SK-N-SH (cell line): Measurements from ENCODE around the gene SREK1. TPM values are rescaled to one million over a fixed set of nuclear protein-coding genes. Genes with fewer than 3 reads are reported as not detected.

Source experiments
- CTCF ChIA-PET: fragments of 300-600, 350-600 bp; formaldehyde crosslinking; extraction: SDS; loops from one replicate; lab custom pipeline; 2021; lab: Yijun Ruan, JAX
- POLR2A ChIA-PET: fragments of 350-600 bp; sonication (Branson Sonifier 250); formaldehyde crosslinking; extraction: SDS; loops from one replicate; lab custom pipeline; 2020; ENCODE audit warnings: antibody characterized with exemption, inconsistent platforms; lab: Yijun Ruan, JAX
- DNase-seq: peaks from one replicate; pipeline ENCODE4 v3.0.0; 2012
- H2AFZ ChIP-seq: fragments of 200-600 bp; sonication (generic); 2 replicates; pipeline ENCODE4 v1.8.1; 2016; ENCODE audit warnings: antibody characterized with exemption, mild to moderate bottlenecking, low read depth
- H3F3A ChIP-seq: fragments of 200-600 bp; sonication (generic); replicated peaks from 2 replicates; pipeline ENCODE3; 2016; ENCODE audit warnings: antibody characterized with exemption, mild to moderate bottlenecking; ENCODE audit not compliant: insufficient read depth
- H3K27ac ChIP-seq, 2 experiments: fragments of 200-500 bp in 1 of 2; fragments of 200-600 bp in 1 of 2; sonication (Bioruptor generic) in 1 of 2; sonication (generic), shearing (Covaris generic) in 1 of 2; 2 replicates each; pipeline versions ENCODE4 v1.5.1 to v1.6.1; 2014 to 2016; ENCODE audit warnings: low read depth in 2 of 2, inconsistent platforms in 1 of 2, low read length in 1 of 2, mild to moderate bottlenecking in 1 of 2, mixed read lengths in 1 of 2
- H3K27me3 ChIP-seq: fragments of 200-600 bp; sonication (generic), shearing (Covaris generic); 2 replicates; pipeline ENCODE4 v1.6.1; 2016; ENCODE audit warnings: mixed run types; ENCODE audit not compliant: insufficient read depth
- H3K36me3 ChIP-seq, 2 experiments: fragments of 200-500 bp in 1 of 2; fragments of 200-600 bp in 1 of 2; sonication (Bioruptor generic) in 1 of 2; sonication (generic) in 1 of 2; replicated peaks in 1 of 2; 2 replicates each; pipeline versions ENCODE3 to v1.5.1; 2014 to 2016; ENCODE audit warnings: low read length in 1 of 2, mild to moderate bottlenecking in 1 of 2; ENCODE audit not compliant: insufficient read depth in 2 of 2, control insufficient read depth in 1 of 2
- H3K4me1 ChIP-seq, 2 experiments: fragments of 200-500 bp in 1 of 2; fragments of 200-600 bp in 1 of 2; sonication (Bioruptor generic) in 1 of 2; sonication (generic), shearing (Covaris generic) in 1 of 2; 2 replicates each; pipeline versions ENCODE4 v1.5.1 to v1.6.1; 2014 to 2016; ENCODE audit warnings: low read depth in 1 of 2, low read length in 1 of 2, mixed run types in 1 of 2; ENCODE audit not compliant: insufficient read depth in 2 of 2, control insufficient read depth in 1 of 2
- H3K4me2 ChIP-seq: fragments of 200-600 bp; sonication (generic), shearing (Covaris generic); 2 replicates; pipeline ENCODE4 v1.6.1; 2017; ENCODE audit warnings: mixed run types
- H3K4me3 ChIP-seq, 2 experiments: fragments of 200-500 bp in 1 of 2; fragments of 200-600 bp in 1 of 2; sonication (Bioruptor generic) in 1 of 2; sonication (generic), shearing (Covaris generic) in 1 of 2; 2 replicates each; pipeline versions ENCODE4 v1.5.1 to v1.8.1; 2014 to 2016; ENCODE audit warnings: low read depth in 2 of 2, inconsistent platforms in 1 of 2, low read length in 1 of 2, mild to moderate bottlenecking in 1 of 2, mixed read lengths in 1 of 2, moderate library complexity in 1 of 2
- H3K79me2 ChIP-seq: fragments of 200-600 bp; sonication (generic); 2 replicates; pipeline ENCODE4 v1.8.1; 2017; ENCODE audit warnings: mild to moderate bottlenecking; ENCODE audit not compliant: insufficient read depth
- H3K9ac ChIP-seq: fragments of 200-600 bp; sonication (generic); 2 replicates; pipeline ENCODE4 v1.6.1; 2017; ENCODE audit warnings: mixed run types
- H3K9me2 ChIP-seq: fragments of 200-600 bp; sonication (generic); 2 replicates; pipeline ENCODE4 v1.6.1; 2017; ENCODE audit warnings: mixed run types
- H3K9me3 ChIP-seq: fragments of 200-600 bp; sonication (generic); 2 replicates; pipeline ENCODE4 v1.6.1; 2017; ENCODE audit warnings: mixed run types, mild to moderate bottlenecking, moderate library complexity
- H4K20me1 ChIP-seq: fragments of 200-600 bp; sonication (generic); 2 replicates; pipeline ENCODE4 v1.6.1; 2017; ENCODE audit warnings: mild to moderate bottlenecking, mixed run types; ENCODE audit not compliant: insufficient read depth
- EZH2phosphoT487 ChIP-seq: fragments of 200-600 bp; sonication (generic); IDR thresholded peaks from 2 replicates; pipeline ENCODE4 v1.6.1; 2017; ENCODE audit warnings: low read depth, mixed run types, mild to moderate bottlenecking, antibody characterized with exemption, moderate library complexity, borderline replicate concordance
- MEF2A ChIP-seq: IDR thresholded peaks from 2 replicates; pipeline ENCODE4 v1.4.0; 2012; ENCODE audit warnings: low read depth, borderline replicate concordance
- POLR2AphosphoS5 ChIP-seq: IDR thresholded peaks from 2 replicates; pipeline ENCODE4 v1.6.1; 2012; ENCODE audit warnings: low read depth, low read length
- RAD21 ChIP-seq: IDR thresholded peaks from 2 replicates; pipeline ENCODE4 v1.6.1; 2012; ENCODE audit warnings: mild to moderate bottlenecking, low read length
- RFX5 ChIP-seq: IDR thresholded peaks from 2 replicates; pipeline ENCODE4 v1.6.1; 2012; ENCODE audit warnings: mild to moderate bottlenecking, improper control_type of control experiment, low read length
- TAF1 ChIP-seq: IDR thresholded peaks from 2 replicates; pipeline ENCODE4 v1.6.1; 2012; ENCODE audit warnings: low read depth, mild to moderate bottlenecking, low read length, moderate library complexity, borderline replicate concordance
- TCF12 ChIP-seq: IDR thresholded peaks from 2 replicates; pipeline ENCODE4 v1.4.0; 2012
- TEAD4 ChIP-seq: IDR thresholded peaks from 2 replicates; pipeline ENCODE4 v1.4.0; 2012; ENCODE audit warnings: mild to moderate bottlenecking, borderline replicate concordance; ENCODE audit not compliant: insufficient read depth
- WGBS: methylation state at CpG from one replicate; pipeline ENCODE4 v1.1.6; 2017; ENCODE audit warnings: low lambda C conversion rate; 5-methylcytosine and 5-hydroxymethylcytosine counted together
- polyA plus RNA-seq, 3 experiments: library from polyadenylated mRNA; depleted of rRNA; stranded (reverse); fragments of >200 nt; gene quantifications; 2 replicates each; pipeline ENCODE4 v1.2.3, GENCODE V29; 2012
- TF ChIP-seq, protein P1 (sequence below): IDR thresholded peaks from 2 replicates; pipeline ENCODE4 v1.4.0; 2012; ENCODE audit warnings: low read depth
- TF ChIP-seq, protein P2 (sequence below): IDR thresholded peaks from 2 replicates; pipeline ENCODE4 v1.4.0; 2012; ENCODE audit warnings: low read depth, borderline replicate concordance

SREK1 gene
- polyA plus RNA-seq, 1 of the 3 experiments (the other 2 are of a cell fraction): 17.5 TPM

GRCh38 chr5:66179297-66180051 is 35.4 kb downstream of the SREK1 start:
- ChIA-PET POLR2A (no interaction called here), CTCF (interaction anchor here (0.9 to 2.1 kb wide), 3 partner anchors 13 to 127 kb away, joined by 3 to 8 read pairs (median 3); no protein-coding TSS in a partner anchor)
- H2AFZ ChIP-seq: no peak overlapping the region
- no peak overlapping the region for H3K4me3 ChIP-seq
- H3K79me2 ChIP-seq: peaks cover 18% of the 10 kb centered on the region
- no peaks in the 10 kb centered on the region for H3K27me3 ChIP-seq
- WGBS: 98% methylated on average over 1 of the region's 1 CpG
- TF ChIP-seq, protein P1, sequence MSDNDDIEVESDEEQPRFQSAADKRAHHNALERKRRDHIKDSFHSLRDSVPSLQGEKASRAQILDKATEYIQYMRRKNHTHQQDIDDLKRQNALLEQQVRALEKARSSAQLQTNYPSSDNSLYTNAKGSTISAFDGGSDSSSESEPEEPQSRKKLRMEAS: no peak
- TF ChIP-seq, protein P2, sequence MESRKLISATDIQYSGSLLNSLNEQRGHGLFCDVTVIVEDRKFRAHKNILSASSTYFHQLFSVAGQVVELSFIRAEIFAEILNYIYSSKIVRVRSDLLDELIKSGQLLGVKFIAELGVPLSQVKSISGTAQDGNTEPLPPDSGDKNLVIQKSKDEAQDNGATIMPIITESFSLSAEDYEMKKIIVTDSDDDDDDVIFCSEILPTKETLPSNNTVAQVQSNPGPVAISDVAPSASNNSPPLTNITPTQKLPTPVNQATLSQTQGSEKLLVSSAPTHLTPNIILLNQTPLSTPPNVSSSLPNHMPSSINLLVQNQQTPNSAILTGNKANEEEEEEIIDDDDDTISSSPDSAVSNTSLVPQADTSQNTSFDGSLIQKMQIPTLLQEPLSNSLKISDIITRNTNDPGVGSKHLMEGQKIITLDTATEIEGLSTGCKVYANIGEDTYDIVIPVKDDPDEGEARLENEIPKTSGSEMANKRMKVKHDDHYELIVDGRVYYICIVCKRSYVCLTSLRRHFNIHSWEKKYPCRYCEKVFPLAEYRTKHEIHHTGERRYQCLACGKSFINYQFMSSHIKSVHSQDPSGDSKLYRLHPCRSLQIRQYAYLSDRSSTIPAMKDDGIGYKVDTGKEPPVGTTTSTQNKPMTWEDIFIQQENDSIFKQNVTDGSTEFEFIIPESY: no peak
- TF ChIP-seq RFX5 (no peak), EZH2phosphoT487 (no peak)
- peaks cover 8% of the 10 kb centered on the region for H3F3A ChIP-seq
- H3K36me3 ChIP-seq: peaks cover 87% of the 10 kb centered on the region in 2 experiments
- H3K9ac ChIP-seq: no peak overlapping the region
- no peak for DNase-seq
- no peak overlapping the region for H3K4me2 ChIP-seq
- no peaks in the 10 kb centered on the region for H3K9me3 ChIP-seq
- no peaks in the 10 kb centered on the region; the same call in 1 of the 2 replicates for H4K20me1 ChIP-seq
- H3K4me1 ChIP-seq: no peaks in the 10 kb centered on the region; a peak in 1 of 4 replicates
- H3K9me2 ChIP-seq: no peaks in the 10 kb centered on the region
- H3K27ac ChIP-seq: no peak overlapping the region

GRCh38 chr5:66180282-66181155 is 36.4 kb downstream of the SREK1 start:
- TF ChIP-seq MEF2A (no peak), TCF12 (no peak), RAD21 (no peak), TEAD4 (no peak), POLR2AphosphoS5 (no peak), TAF1 (no peak)
- no peak overlapping the region for H3K4me3 ChIP-seq
- H3K36me3 ChIP-seq: peaks cover 76 to 77% of the 10 kb centered on the region in 2 experiments
- no peak overlapping the region for H3K27ac ChIP-seq
- H4K20me1 ChIP-seq: no peaks in the 10 kb centered on the region; the same call in 1 of the 2 replicates
- ChIA-PET POLR2A (no interaction called here), CTCF (interaction anchor here (0.7 to 2.1 kb wide), 4 partner anchors 10 to 126 kb away, joined by 4 to 8 read pairs (median 5); no protein-coding TSS in a partner anchor)
- DNase-seq: no peak
- no peaks in the 10 kb centered on the region for H3K9me2 ChIP-seq
- H2AFZ ChIP-seq: no peak overlapping the region
- no peaks in the 10 kb centered on the region for H3K27me3 ChIP-seq
- H3K9me3 ChIP-seq: no peaks in the 10 kb centered on the region
- no peak overlapping the region for H3K4me2 ChIP-seq
- peaks cover 13% of the 10 kb centered on the region for H3K79me2 ChIP-seq
- H3K4me1 ChIP-seq: no peaks in the 10 kb centered on the region; a peak in 1 of 4 replicates
- H3F3A ChIP-seq: peaks cover 8% of the 10 kb centered on the region
- 95% methylated on average over 3 of the region's 3 CpGs for WGBS
- no peak overlapping the region for H3K9ac ChIP-seq
